Stimulated activated CD4-positive, alpha-beta T cell treated with anti-CD3 and anti-CD28 coated beads, Interleukin-4, amount 100 ng/mL, for 48 hours (primary cell): ENCODE results near the gene HTR2C.
"Not testable (repeated sequence)": the region's sequence is repeated elsewhere in the genome, so short reads cannot be mapped to it uniquely, and the experiment has no call there.

Source experiments
- DNase-seq, 2 donors: peaks; one replicate each; pipeline ENCODE4 v3.0.0-alpha.2; 2020; ENCODE audit warnings: low read depth in 2 of 2

Gene HTR2C

DNA sequence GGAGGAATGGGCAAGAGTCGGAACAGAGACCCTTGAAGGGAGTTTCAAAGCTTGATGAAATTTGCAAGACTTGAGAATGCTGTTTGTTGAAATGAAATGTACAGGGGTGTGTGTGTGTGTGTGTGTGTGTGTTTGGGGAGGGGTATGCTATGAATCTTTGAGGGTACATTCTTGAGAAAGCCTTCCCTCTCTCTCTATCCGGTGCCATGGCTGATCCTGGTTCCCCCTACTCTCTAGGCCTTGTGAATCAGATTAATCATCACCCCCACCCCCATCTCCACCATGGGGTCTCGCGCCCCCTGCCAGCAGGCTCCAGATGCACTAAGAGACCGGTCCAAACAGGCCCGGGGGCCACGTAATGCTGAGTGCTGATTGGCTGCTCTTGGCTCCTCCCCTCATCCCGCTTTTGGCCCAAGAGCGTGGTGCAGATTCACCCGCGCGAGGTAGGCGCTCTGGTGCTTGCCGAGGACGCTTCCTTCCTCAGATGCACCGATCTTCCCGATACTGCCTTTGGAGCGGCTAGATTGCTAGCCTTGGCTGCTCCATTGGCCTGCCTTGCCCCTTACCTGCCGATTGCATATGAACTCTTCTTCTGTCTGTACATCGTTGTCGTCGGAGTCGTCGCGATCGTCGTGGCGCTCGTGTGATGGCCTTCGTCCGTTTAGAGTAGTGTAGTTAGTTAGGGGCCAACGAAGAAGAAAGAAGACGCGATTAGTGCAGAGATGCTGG is at the start of gene HTR2C:
Gene HTR2C, plus strand, starts transcription at position 441 of the 729 bp plus-strand sequence. CDS start 142,851 bp downstream, outside the sequence.
- no peak for DNase-seq

DNA sequence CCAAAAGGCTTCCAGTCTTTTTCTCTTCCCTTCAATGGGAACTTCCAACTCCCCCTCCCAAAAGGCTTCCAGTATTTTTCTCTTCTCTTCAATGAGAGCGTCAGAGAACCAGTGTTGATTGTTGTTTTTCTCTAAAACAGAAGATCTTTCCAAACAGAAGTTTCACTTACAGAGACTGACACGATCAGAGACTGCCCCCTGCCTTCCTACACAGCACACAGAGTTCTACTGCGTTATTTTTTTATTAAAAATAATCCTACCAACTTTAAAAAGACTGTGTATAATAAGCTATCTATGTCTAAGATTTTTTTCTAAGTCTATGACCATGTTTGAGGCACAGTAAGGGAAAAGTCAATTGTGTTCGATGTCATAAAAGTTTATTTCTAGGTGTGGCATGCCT is 3.5 kb upstream of the HTR2C start:
- no peak for DNase-seq

DNA sequence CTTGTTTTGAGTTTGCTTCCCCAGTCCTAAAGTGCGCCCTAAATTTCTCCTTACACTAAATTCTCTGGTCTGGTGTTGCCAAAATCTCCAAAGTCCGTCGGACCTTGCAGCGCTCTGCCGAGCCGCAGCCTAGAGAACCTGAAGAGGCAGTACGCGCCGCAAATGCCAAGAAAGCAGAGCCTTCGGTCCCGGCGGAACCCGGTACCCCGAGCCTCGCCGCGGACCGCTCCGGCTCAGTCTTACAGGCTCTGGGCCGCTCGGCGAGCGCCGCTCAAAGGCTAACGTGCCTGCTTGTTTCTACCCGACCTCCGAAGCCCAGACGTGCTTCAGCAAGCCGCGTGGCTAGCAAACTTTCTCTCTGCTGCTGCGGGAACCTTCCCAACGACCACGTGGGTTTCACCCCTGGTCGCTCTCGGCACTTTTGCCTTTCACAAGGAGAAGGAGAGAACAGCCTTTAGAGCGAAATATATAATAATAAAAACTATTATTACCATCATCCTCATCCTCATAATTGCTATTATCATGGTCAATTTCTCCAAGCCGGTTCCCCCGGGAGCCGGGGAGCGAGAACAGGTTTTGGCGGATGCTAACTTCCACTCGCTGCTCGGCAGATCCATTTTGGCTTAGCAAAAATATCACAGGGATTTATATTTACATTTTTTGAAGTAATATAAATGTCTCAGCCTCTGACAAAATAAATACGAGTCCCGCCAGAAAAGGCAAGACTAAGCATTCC is 2.2 kb upstream of the HTR2C start:
- no peak for DNase-seq

DNA sequence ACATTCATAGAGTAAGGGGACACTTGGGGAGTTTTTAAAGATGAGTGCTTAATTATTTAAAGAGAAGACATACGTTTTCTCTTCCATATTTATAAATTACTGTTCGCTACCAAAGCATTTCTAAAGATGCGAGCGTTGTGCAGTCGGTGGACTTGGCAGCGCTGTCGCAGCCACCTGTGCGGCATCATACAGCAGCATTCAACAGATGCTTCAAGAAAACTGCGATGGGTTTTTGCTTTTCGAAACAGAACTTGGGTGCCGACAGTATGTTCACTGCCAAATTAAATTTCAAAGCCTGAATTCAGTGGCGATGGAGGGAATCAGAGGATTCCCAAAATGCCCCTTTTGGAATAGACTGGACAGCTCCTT is 1.6 kb upstream of the HTR2C start:
- DNase-seq: no peak

DNA sequence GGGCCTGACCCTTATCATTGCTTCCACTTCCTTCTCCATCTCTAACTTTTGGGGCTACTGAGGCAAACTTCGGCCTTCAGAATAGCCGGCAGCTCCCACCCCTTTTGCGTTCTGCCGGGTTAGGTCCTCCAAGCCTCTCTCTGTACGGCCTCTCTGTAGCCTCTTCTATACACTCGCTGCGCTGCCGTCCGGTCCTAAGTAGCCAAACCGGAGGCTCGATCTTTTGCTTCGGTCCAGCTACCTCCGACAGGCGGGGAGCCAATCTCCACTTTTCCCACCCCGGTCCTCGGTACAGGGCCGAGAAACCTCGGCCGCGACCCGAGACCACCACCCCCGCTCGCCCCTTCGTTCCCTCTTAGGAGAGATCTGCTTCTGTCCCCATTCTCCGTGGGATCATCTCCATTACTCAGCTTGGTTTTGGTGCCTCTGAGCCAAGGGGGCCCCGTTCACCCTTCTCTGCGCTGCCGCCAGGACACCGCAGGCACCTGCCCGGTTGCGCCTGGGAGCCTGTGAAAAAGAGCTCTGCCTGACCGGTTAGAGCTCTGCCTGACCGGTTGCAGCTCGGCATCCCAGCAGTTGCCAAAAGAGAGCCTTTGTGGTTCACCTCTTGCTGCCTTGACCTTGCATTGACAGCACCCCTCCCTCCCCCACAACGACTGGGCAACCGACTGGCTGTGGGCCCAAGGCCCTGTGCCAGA is 1.0 kb upstream of the HTR2C start:
- DNase-seq: no peak

DNA sequence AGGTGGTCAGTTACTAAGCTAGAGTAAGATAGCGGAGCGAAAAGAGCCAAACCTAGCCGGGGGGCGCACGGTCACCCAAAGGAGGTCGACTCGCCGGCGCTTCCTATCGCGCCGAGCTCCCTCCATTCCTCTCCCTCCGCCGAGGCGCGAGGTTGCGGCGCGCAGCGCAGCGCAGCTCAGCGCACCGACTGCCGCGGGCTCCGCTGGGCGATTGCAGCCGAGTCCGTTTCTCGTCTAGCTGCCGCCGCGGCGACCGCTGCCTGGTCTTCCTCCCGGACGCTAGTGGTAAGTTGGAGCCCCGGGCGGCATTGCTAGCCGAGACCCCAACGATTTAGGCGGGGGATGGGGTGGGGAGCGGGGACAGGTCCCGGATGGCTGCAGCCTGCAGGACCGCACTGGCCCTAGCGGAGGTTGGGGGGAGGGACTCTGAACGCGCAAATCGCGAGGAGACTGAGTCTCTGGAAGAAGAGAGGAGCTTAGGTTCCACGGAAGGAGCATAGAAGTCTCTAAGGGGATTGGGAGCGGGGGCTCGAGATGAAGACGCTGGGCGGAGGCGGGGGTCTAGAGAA is 573 bp downstream of the HTR2C start:
- no peak for DNase-seq

DNA sequence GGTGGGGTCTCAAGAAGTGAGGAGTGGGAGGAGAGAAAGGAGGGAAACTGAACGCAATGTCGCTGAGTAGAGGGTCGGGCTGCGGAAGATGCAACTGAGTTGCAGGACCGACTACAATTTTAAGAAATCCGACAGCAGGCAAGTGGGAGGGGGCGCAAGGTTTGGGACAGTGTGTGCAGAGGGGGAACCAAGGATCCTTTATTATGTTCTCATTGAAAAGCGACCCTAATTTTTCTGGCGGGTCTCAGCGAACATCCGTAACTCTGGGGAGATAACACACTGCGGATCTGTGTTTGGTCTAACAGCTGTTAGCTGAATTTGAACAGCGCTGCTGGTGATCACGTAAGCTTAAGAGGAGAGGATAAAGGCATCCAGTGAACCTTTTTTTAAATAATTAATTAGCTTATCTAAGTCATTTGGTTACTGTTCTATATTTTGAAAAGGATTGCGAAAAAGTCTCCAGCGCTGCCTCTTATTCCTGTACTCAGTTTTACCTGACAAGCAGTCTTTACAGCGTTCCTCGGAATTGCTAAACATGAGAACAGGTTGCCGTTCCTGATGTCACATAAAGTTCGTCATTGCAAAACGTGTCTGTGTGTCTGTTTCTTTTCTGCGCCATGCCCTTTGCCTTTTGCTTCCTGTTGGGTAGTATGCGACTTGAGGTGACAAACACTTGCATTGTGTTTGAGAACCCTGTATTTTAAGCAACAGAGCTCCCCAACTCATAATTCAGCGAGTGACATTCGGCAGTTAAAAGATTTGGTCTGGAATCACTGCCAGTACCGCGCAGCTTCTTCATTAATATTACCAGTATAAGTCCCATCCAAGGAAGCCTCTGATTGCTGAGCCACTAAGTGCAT is 1.3 kb downstream of the HTR2C start:
- DNase-seq: no peak

DNA sequence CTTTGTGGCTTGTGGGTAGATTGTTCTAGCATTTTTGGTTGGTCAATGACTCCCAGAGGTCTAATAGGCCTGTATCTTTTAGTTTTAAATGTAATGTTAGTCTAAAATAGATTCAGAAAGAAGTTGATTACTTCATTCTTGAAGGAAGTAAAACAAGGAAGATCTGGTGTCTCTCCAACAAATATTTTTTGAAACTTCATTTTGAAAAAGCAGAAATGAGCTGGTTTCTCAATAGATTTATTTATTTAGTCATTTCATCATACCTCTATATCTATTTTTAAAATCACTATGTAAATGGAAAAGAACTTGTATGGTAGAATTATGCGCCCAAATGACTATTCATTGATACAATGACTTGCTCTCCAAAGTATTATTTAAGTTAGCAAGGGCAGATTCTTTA is 7.2 kb downstream of the HTR2C start:
- DNase-seq: no peak

DNA sequence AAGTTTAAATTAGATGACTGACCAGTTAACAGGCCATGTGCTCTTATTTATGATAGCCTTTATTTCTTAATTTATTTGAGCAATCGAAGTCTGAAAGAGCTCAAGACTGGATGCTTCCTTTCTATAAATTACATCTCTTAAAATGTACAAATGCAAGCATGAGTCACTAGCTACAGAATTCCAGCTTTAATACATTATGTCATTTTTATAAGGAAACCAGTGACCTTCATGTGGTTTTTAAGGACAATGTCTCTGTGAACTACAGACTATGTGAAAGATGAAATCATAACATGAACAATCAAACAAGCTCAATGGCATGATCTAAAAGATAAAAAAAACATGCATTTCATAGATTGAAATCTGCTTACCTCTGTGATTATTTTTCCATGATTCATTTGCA is 15.4 kb downstream of the HTR2C start:
- DNase-seq: no peak

DNA sequence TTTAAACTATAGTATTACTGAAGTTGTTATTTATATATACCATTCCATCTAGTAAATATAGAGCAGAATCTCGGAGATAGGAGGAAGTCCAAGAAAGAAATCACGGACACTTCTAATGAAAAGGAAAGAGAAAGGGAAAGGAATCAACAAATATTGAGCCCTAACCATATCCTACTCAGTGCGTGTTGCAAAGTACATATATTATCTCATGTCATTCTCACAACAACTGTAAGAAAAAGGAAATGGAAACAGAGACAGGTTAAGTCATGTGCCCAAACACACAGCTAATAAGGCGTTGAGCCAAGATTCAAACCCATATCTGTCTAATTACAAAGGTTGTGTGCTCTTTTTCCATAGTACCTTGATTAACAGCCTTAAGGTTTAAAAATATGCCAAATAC is 16.0 kb downstream of the HTR2C start:
- DNase-seq: no peak

DNA sequence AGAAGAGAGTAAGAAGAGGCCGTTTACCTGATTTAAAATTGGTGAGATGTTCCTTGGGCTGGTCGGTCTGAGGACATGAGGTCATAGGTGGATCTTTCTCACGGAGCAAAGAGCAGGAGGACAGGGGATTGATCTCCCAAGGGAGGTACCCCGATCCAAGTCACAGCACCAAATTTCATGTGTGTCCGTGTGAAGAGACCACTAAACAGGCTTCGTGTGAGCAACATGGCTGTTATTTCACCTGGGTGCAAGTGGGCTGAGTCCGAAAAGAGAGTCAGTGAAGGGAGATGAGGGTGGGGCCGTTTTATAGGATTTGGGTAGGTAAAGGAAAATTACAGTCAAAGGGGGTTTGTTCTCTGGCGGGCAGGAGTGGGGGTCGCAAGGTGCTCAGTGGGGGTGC is 22.7 kb downstream of the HTR2C start:
- DNase-seq: not testable (repeated sequence)

DNA sequence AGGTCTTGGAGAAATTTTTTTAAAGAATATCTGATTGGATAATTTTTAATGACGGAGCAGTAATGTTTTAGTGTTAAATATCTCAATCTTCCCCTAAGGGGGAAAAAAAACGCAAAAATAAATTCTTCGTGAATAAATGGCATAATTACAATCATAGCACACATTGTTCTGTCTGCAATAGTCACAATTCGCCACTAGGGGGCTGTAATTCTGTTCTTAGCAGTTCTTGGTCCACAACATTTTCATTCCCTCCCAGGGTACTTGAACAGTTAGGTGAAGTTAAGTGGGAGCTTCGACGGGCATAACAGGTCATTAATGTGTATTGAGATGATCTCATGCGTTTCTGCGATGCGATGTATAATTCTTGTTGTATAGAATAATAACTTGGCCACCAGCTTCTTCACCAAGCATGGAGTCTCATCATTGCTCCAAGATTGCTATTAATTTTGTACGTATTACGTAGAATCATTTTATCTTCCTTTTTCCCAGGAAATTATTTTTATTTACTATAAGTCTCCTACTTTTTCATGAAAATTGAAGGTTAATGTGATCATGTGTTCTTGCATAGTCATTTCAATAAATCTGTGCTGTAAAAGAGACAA is 27.2 kb downstream of the HTR2C start:
- peak in 1 of 2 donors; percentile 8 for DNase-seq

DNA sequence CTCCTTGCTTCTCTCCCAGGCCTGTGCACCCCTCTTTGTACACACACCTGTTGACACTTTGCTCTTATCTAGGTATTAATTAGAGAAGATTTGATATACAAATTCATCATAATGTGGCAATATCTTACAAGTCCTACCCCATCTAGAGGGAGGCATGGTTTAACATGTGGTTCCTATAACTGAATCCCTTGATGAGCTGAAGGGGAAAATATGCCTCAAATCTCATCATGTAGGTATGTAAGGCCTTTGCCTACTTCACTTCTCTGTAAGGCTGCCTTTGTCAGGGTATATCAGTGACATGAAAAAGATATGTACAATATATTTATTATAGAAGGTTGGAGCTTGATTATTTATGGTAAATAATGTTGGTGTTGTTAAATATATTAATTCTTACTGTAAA is 31.9 kb downstream of the HTR2C start:
- no peak for DNase-seq

DNA sequence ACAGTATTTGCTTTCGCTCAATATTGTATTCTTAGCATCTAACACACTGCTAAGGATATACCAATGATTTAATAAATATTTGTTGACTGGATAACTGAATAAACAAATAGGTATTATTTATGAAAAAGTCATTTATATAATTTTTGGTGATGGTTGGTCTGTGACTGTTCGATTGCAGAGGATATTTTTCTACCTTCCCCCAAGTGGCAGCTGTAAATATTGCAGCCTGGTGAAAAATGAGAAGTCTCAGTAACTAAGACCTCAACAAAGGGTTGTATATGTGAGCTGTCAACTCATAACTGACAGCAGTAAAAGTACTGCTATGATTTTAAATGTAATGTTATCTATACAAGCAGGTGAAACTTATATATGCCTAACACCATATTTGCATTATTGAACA is 36.0 kb downstream of the HTR2C start:
- no peak for DNase-seq

DNA sequence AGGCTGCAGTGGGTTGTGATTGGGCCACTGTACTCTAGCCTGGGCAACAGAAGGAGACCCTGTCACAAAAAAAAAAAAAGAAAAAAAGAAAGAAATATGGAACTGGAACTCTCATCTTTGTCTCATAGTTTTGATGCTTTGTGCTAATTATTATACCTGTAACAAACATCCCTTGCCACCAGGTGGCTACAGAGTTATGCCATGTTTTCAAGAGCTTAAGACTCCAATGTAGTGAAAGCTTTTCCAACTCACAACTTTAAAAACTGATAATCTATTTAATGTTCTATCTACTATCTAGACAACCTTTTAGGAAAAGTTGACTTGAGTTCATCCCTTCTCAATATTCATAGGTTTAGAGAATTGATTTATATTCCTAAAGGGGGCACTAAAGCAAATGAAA is 42.4 kb downstream of the HTR2C start:
- no peak for DNase-seq

DNA sequence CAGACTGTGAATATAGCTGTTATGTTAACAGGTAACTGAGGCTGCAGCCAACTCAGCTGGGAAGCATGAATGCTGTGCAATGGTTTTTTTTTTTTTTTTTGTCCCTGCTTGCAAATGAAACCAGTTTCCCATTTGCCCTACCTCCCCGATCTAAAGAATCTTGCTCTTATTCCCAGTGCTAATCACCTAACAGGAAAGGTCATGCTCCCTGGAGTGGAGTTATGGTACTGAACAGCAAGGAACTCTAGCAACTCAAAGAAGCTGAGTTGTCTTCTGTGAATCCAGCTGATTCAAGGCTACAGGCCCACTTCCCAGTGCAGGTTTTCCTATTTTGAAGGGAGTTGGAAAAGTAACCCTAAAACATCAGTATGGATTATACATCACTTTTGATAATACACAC is 52.1 kb downstream of the HTR2C start:
- no peak for DNase-seq

DNA sequence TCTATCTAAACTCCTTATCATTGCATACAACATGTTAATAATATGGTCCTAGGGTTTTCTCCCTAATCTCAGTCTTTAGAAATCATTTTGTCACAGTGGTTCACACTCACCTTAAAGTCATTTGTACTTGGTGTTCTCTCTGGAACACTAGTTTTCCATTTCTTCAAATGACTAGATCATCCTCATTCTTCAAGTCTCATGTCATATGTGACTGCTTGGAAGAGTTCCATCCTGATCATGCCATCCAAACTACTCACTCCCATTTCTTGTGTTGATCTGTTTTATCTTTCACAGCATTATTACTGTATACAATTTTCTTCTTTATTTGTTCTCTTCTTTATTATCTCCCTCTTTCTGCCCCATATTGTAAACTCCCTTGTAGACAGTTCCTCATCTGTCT is 66.5 kb downstream of the HTR2C start:
- no peak for DNase-seq

DNA sequence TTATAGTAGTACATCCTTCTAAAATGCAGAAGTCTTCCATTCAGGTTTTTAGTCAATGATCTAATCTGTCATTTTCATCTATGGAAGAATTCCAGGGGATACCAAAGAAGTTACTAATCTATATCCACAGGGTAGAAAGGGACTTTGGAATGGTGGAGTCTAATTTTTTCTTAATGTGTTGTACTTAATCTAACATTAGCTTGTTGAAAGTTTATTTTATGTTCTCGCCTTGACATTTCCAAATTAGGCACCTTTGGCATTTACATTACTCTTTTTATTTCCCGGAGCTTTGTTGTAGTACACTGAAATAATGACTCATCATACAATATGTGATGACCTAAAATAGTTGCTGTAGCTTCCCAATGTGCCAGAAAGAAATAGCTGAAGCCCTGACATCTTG is 91.5 kb downstream of the HTR2C start:
- no peak for DNase-seq

DNA sequence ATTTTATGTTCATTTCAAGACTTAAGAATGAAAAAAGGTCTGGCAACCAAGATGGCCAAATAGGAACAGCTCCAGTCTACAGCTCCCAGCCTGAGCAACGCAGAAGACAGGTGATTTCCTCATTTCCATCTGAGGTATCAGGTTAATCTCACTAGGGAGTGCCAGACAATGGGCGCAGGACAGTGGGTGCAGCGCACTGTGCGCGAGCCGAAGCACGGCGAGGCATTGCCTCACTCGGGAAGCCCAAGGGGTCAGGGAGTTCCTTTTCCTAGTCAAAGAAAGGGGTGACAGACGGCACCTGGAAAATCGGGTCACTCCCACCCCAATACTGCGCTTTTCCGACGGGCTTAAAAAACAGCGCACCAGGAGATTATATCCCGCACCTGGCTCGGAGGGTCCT is 116.6 kb downstream of the HTR2C start:
- not testable (repeated sequence) for DNase-seq

DNA sequence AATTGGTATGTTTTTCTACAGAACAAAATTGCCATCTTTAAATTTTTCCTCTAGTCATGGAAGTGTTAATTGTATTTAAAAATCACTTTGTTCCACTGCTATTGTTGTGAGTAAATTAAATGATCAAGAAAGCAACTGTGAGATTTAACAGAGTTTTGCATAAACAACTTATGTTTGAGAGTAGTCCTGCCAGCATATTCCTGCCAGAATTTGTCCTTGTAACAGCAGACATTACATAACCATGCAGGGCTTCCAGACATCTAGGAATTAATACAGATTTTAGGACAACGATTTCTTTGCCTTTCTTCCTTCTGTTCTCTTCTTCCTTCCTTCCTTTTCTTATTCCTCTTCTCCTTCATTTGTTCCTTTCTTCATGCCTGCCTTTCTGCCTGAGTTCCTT is 125.5 kb downstream of the HTR2C start:
- no peak for DNase-seq

DNA sequence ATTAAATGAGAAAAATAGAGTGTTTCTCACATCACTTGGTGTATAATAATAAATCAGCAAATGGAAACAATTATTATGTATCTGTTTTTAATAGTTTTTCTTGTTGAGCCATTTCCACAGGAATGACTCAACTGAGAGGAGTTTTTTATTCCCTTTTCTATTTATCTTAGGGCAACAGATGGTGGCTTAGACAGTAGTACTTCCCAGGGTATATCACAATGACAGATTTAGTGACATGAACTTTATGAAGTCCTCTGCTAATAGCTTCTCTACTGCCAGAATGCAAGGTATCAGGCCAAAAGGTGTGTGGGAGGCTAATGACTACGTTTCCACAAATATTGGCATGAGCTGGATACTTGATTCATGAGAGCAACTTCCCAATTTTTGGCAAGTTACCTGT is 126.7 kb downstream of the HTR2C start:
- DNase-seq: no peak
